GM10248 (cell line): ENCODE data around the gene FBP2.
"Not testable (repeated sequence)": the region's sequence is repeated elsewhere in the genome, so short reads cannot be mapped to it uniquely, and the experiment has no call there.

Experiments used
- CTCF ChIA-PET: fragments of 300-600 bp; sonication (Branson Sonifier 250); formaldehyde crosslinking; extraction: SDS; loops from one replicate; lab custom pipeline; 2021; ENCODE audit warnings: antibody characterized with exemption; lab: Yijun Ruan, JAX
- POLR2A ChIA-PET: fragments of 350-650 bp; sonication (Branson Sonifier 250); formaldehyde crosslinking; extraction: SDS; loops from one replicate; lab custom pipeline; 2020; ENCODE audit warnings: antibody characterized with exemption; lab: Yijun Ruan, JAX
- DNase-seq: peaks from one replicate; pipeline ENCODE4 v3.0.0; 2012; ENCODE audit errors: extremely low spot score
- TF ChIP-seq, protein P1 (sequence below): IDR thresholded peaks from 2 replicates; pipeline ENCODE4 v1.5.1; 2012; ENCODE audit warnings: mild to moderate bottlenecking, low read depth; ENCODE audit errors: extremely low read depth, missing control alignments, control extremely low read depth

The FBP2 gene

DNA sequence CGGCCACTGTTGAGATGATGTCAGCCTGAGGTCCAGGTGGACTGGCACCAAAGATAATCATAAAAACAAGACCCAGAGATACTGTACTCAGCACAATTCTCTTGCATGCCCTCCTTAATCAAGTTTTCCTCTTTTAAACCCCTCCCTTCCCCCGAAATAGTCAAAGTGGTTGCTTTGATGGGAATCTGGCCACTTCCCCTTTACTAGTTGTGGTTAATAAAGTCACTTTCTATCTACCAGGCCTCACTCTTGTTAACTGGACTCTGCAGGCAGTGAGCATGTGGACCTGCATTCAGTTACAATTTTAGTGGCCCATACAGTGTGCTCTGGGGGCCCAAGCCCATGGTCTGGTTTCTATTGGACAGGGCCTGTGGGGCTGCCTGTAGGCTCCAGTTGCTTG is 17.5 kb downstream of the FBP2 start:
- DNase-seq: no peak
- TF ChIP-seq, protein P1, sequence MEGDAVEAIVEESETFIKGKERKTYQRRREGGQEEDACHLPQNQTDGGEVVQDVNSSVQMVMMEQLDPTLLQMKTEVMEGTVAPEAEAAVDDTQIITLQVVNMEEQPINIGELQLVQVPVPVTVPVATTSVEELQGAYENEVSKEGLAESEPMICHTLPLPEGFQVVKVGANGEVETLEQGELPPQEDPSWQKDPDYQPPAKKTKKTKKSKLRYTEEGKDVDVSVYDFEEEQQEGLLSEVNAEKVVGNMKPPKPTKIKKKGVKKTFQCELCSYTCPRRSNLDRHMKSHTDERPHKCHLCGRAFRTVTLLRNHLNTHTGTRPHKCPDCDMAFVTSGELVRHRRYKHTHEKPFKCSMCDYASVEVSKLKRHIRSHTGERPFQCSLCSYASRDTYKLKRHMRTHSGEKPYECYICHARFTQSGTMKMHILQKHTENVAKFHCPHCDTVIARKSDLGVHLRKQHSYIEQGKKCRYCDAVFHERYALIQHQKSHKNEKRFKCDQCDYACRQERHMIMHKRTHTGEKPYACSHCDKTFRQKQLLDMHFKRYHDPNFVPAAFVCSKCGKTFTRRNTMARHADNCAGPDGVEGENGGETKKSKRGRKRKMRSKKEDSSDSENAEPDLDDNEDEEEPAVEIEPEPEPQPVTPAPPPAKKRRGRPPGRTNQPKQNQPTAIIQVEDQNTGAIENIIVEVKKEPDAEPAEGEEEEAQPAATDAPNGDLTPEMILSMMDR: no peak
- ChIA-PET CTCF (no interaction called here), POLR2A (no interaction called here)

DNA sequence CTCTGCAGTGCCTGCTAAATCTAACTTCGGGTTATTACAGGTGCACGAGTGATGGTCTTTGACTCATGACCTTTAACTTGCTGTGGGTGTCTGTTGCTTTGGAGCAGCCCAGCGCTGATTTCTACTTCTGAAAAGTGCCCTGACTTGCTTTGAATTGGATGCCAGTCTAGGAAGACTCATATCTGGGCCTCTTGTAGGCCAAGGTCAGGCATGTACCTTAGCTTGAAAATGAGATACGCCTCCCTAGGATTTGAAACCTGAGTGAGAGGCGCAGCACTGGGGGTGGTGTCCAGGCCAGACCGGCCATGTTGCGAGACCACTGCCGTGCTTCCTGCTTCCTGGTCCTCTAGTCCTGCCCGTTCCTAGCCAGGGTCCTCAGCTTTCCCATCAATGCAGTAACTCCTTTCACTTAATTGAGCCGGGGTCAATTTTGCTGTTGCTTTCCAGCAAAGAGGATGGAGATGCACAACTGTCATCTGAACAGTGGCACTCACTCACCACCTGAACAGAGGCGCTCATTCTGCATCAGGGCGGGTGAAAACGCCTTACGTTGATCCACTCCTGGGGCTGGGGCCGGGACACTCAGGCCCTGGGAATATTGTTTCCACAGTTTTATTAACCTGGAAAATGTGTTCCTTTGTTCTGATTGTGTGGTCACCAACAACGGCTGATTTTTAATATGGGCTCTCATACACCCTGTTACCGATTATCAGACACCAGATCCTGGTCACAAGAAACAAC is 24.5 kb downstream of the FBP2 start:
- no peak for DNase-seq
- POLR2A ChIA-PET: no interaction called here
- CTCF ChIA-PET: interaction anchor here (1.4 kb wide), 1 partner anchor 14 kb away, joined by 4 read pairs; the partner anchor contains the start of gene PCAT7
- TF ChIP-seq, protein P1: no peak

DNA sequence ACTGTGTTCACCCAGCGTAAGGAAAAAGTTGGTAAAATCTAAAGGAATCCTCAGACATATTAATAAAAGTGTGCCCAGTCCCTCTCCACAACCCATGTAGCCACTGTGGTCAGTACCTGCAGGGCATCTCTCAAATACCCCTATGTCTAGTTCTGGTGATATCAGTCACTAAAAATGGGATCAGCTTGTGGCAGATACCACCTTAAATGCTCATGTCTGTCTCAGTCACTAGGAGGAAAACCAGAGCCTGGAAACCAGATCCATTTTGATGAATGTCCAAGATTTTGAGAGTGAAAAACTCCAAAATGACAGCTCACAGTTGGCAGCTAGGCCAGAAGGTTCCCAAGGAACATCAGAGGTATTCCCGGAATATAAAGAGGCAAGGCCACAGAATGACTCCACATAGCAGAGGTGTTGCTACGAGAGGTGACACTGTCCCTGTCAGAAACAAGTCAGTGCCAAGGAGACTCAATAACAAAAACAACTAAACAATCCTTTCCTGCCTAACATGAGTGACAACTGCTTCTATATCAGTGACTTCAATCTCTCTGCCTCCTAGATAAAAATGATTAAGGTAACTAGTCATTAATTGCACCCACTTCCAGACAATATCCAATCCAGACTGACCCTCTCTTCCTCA is 25.3 kb downstream of the FBP2 start:
- CTCF ChIA-PET: no interaction called here
- DNase-seq: no peak
- POLR2A ChIA-PET: no interaction called here
- TF ChIP-seq, protein P1: no peak

DNA sequence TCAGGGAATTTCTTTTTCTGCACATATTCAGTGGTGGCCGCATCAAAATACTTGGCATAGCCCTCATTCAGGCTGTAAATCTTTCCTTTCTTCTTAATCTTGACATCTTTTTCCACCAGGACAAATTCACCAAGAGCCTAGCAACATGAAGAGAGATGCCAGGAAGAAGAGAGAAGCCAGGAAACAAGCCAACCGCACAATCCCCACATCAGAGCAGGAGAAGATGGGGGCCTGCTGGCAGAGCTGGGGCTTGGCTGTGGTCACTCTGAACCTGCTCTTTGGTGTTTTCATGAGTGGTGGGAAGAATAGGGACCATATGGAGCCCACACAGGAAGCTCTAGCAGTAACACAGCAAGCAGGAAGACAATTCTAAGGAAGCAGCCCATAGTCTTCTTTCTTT is 26.4 kb downstream of the FBP2 start:
- ChIA-PET CTCF (no interaction called here), POLR2A (no interaction called here)
- no peak for DNase-seq
- TF ChIP-seq, protein P1: no peak

DNA sequence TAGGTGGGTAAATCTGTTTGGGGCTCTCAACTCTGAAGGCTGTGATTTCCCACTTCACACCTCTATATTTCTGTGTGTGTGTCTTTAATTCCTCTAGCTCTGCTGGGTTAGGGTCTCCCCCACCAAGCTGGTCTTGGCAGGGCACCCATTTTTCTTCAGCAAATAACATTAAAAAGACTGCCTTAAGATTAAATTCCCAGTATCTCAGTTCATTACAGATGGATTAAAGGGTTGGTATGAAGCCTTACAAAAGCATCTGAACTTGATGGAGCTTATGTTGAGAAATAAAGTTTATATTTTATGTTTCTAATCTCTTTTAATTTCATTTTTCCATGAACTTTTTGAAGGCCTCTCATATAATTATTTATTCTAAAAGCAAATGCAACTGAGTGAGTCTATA is 27.1 kb downstream of the FBP2 start:
- no peak for DNase-seq
- TF ChIP-seq, protein P1: no peak
- POLR2A ChIA-PET: no interaction called here
- CTCF ChIA-PET: interaction anchor here (1.6 kb wide), 1 partner anchor 12 kb away, joined by 3 read pairs; the partner anchor contains the start of gene PCAT7

DNA sequence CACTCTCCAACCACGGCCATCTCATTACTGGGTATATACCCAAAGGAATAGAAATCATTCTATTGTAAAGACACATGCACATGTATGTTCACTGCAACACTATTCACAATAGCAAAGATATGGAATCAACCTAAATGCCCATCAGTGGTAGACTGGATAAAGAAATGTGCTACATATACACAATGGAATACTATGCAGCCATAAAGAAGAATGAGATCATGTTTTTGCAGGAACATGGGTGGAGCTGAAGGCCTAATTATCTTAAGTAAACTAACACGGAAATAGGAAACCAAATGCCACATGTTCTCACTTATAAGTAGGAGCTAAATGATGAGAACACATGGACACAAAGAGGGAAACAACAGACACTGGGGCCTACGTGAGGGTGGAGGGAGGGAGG is 29.3 kb downstream of the FBP2 start:
- DNase-seq, CTCF ChIA-PET: not testable (repeated sequence)
- POLR2A ChIA-PET: interaction anchor here (0.5 kb wide), 1 partner anchor 296 kb away, joined by 8 read pairs; no protein-coding TSS in a partner anchor

DNA sequence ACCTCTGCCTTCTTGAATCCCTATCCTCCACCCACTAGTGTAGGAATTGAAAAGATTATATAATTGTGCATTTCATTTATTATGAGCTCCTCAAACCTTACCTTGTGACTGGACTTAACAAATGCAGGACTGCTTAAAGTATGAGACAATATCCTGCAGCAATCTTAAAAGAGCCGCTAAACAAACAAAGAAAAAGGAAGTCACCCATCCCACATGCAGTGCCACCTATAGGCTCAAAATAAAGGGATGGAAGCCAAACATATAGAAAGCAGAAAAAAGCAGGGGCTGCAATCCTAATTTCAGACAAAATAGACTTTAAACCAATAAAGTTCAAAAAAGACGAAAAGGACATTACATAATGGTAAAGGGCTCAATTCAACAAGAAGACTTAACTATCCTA is 30.1 kb downstream of the FBP2 start:
- CTCF ChIA-PET: interaction anchor here (1.0 kb wide), 1 partner anchor 9 kb away, joined by 3 read pairs; the partner anchor contains the start of gene PCAT7
- no peak for DNase-seq
- POLR2A ChIA-PET: no interaction called here
- TF ChIP-seq, protein P1: no peak
